HepG2 (cell line): ENCODE results near the gene TBC1D5. TPM values are rescaled to one million over a fixed set of nuclear protein-coding genes. Genes with fewer than 3 reads are reported as not detected.

Experiments
- ATAC-seq: fragments of 200-7000 bp; cut with Tn5 transposase; 3 replicates; pipeline ENCODE4 v1.9.1; 2020; ENCODE audit warnings: mild to moderate bottlenecking, moderate library complexity
- BruUV-seq: library from RNA; stranded (reverse); fragments of 400-500 nt; replicated peaks from 2 replicates; lab custom pipeline; 2021; lab: Mats Ljungman, UMichigan
- CTCF ChIA-PET: fragments of 300-600 bp; formaldehyde crosslinking; extraction: SDS; loops from one replicate; lab custom pipeline; 2021; ENCODE audit warnings: low total read pairs, inconsistent platforms, low intra/inter-chr PET ratio; lab: Yijun Ruan, JAX
- POLR2A ChIA-PET: fragments of 350-600 bp; sonication (Branson Sonifier 250); formaldehyde crosslinking; loops from one replicate; lab custom pipeline; 2020; ENCODE audit warnings: antibody characterized with exemption, inconsistent platforms; lab: Yijun Ruan, JAX
- DNase-seq: peaks from one replicate; pipeline ENCODE4 v3.0.0-alpha.2; 2015; ENCODE audit warnings: low spot score
- FAIRE-seq: peaks from 3 replicates; lab custom pipeline; 2011; peaks lifted over from hg19 to GRCh38; lab: Jason Lieb, UNC
- H2AFZ ChIP-seq: one replicate; pipeline ENCODE4 v1.6.1; 2011; ENCODE audit warnings: low read length, inconsistent platforms
- H3K27ac ChIP-seq: fragments of 300-600 bp; 3 replicates; pipeline ENCODE4 v1.8.0; 2011; ENCODE audit warnings: mixed run types, mild to moderate bottlenecking, mixed read lengths, low read length, inconsistent platforms; ENCODE audit not compliant: insufficient read depth; ENCODE audit errors: extremely low read length
- H3K27me3 ChIP-seq, 2 experiments: fragments of 200-600 bp in 1 of 2; 2 replicates in 1 of 2; 3 replicates in 1 of 2; pipeline versions ENCODE4 v1.6.0 to v1.8.0; 2011; ENCODE audit warnings: low read length in 2 of 2, mild to moderate bottlenecking in 2 of 2, moderate library complexity in 2 of 2, inconsistent platforms in 1 of 2; ENCODE audit not compliant: insufficient read depth in 2 of 2, control insufficient read depth in 1 of 2
- H3K36me3 ChIP-seq, 2 experiments: fragments of 200-600 bp in 1 of 2; replicated peaks in 1 of 2; 2 replicates in 1 of 2; 3 replicates in 1 of 2; pipeline versions ENCODE4 v1.5.1 to v1.8.0; 2011; ENCODE audit warnings: low read length in 2 of 2, inconsistent platforms in 1 of 2; ENCODE audit not compliant: insufficient read depth in 2 of 2, control insufficient read depth in 1 of 2
- H3K4me1 ChIP-seq: 2 replicates; pipeline ENCODE4 v1.5.1; 2012; ENCODE audit warnings: low read length, inconsistent platforms; ENCODE audit not compliant: insufficient read depth
- H3K4me2 ChIP-seq: 2 replicates; pipeline ENCODE4 v1.6.0; 2011; ENCODE audit warnings: low read depth, low read length, inconsistent platforms
- H3K4me3 ChIP-seq, 3 experiments: fragments of 200-600 bp in 1 of 3; sonication (generic), shearing (Covaris generic) in 1 of 3; replicated peaks in 1 of 3; 2 replicates each; pipeline ENCODE4 v1.5.1; 2011 to 2016; ENCODE audit warnings: low read length in 3 of 3, inconsistent platforms in 2 of 3, low read depth in 2 of 3, mild to moderate bottlenecking in 2 of 3, control low read depth in 1 of 3, mixed read lengths in 1 of 3; ENCODE audit not compliant: insufficient read depth in 1 of 3
- H3K79me2 ChIP-seq: one replicate; pipeline ENCODE4 v1.6.1; 2011; ENCODE audit warnings: low read length, inconsistent platforms; ENCODE audit not compliant: insufficient read depth
- H3K9ac ChIP-seq: 2 replicates; pipeline ENCODE4 v1.6.0; 2011; ENCODE audit warnings: mild to moderate bottlenecking, low read depth, low read length, inconsistent platforms; ENCODE audit not compliant: insufficient read depth
- H3K9me3 ChIP-seq: 2 replicates; pipeline ENCODE4 v1.5.1; 2012; ENCODE audit warnings: mild to moderate bottlenecking, low read length
- H4K20me1 ChIP-seq: 2 replicates; pipeline ENCODE4 v1.6.0; 2011; ENCODE audit warnings: inconsistent platforms, mild to moderate bottlenecking, low read length, moderate library complexity; ENCODE audit not compliant: insufficient read depth
- ATRX ChIP-seq: sonication (generic); formaldehyde crosslinking; IDR thresholded peaks from 2 replicates; pipeline ENCODE4 v1.4.0; 2020; ENCODE audit warnings: missing genetic modification reagents, borderline replicate concordance
- CBFB ChIP-seq: sonication (generic); formaldehyde crosslinking; IDR thresholded peaks from 2 replicates; pipeline ENCODE4 v1.4.0; 2020; ENCODE audit warnings: missing genetic modification reagents
- CCAR2 ChIP-seq: fragments of 200-400 bp; formaldehyde crosslinking; optimal IDR thresholded peaks from 2 replicates; pipeline ENCODE3; 2018; ENCODE audit warnings: low read depth, mild to moderate bottlenecking, low read length, moderate library complexity
- ESRRA ChIP-seq: sonication (generic); formaldehyde crosslinking; IDR thresholded peaks from 2 replicates; pipeline ENCODE4 v1.5.1; 2020; ENCODE audit warnings: mild to moderate bottlenecking, low read depth, missing genetic modification reagents
- FOXP1 ChIP-seq, 2 experiments: fragments of 450-650 bp in 1 of 2; IDR thresholded peaks; 2 replicates each; pipeline ENCODE4 v1.6.1; 2017 to 2018; ENCODE audit warnings: antibody characterized with exemption in 1 of 2
- HDAC1 ChIP-seq: sonication (generic); formaldehyde crosslinking; IDR thresholded peaks from 2 replicates; pipeline ENCODE4 v1.5.1; 2020; ENCODE audit warnings: mild to moderate bottlenecking, missing genetic modification reagents
- HNRNPLL ChIP-seq: fragments of 200-400 bp; formaldehyde crosslinking; IDR thresholded peaks from 2 replicates; pipeline ENCODE4 v1.6.1; 2017; ENCODE audit warnings: mild to moderate bottlenecking, low read depth, low read length; ENCODE audit not compliant: poor library complexity, severe bottlenecking
- KLF13 ChIP-seq: sonication (generic); formaldehyde crosslinking; IDR thresholded peaks from 2 replicates; pipeline ENCODE4 v1.4.0; 2020; ENCODE audit warnings: mild to moderate bottlenecking, missing genetic modification reagents
- MAZ ChIP-seq, 2 experiments: sonication (generic) in 1 of 2; formaldehyde crosslinking in 1 of 2; IDR thresholded peaks; 2 replicates each; pipeline versions ENCODE4 v1.5.0 to v1.6.1; 2012 to 2020; ENCODE audit warnings: low read depth in 2 of 2, mild to moderate bottlenecking in 2 of 2, borderline replicate concordance in 1 of 2, improper control_type of control experiment in 1 of 2, low read length in 1 of 2, missing genetic modification reagents in 1 of 2, moderate library complexity in 1 of 2
- MED13 ChIP-seq: sonication (generic); formaldehyde crosslinking; IDR thresholded peaks from 2 replicates; pipeline ENCODE4 v1.5.0; 2020; ENCODE audit warnings: missing genetic modification reagents
- MXD4 ChIP-seq: IDR thresholded peaks from 2 replicates; pipeline ENCODE4 v1.6.1; 2016; ENCODE audit warnings: mild to moderate bottlenecking, missing biosample characterization, missing genetic modification reagents
- NCOA2 ChIP-seq: sonication (generic); formaldehyde crosslinking; IDR thresholded peaks from 2 replicates; pipeline ENCODE4 v1.8.0; 2022; ENCODE audit warnings: inconsistent platforms
- NFE2L1 ChIP-seq: sonication (generic); formaldehyde crosslinking; IDR thresholded peaks from 2 replicates; pipeline ENCODE4 v1.4.0; 2020; ENCODE audit warnings: missing genetic modification reagents, mild to moderate bottlenecking, borderline replicate concordance
- NRL ChIP-seq: sonication (generic); formaldehyde crosslinking; IDR thresholded peaks from 2 replicates; pipeline ENCODE4 v1.5.0; 2020; ENCODE audit warnings: missing genetic modification reagents, mild to moderate bottlenecking, moderate library complexity, borderline replicate concordance
- PTBP1 ChIP-seq: fragments of 200-400 bp; formaldehyde crosslinking; IDR thresholded peaks from 2 replicates; pipeline ENCODE4 v1.6.1; 2018; ENCODE audit warnings: low read length, low read depth; ENCODE audit not compliant: poor library complexity, severe bottlenecking
- SALL2 ChIP-seq: sonication (generic); formaldehyde crosslinking; IDR thresholded peaks from 2 replicates; pipeline ENCODE4 v1.8.1; 2023; ENCODE audit warnings: mild to moderate bottlenecking, missing genetic modification reagents, inconsistent platforms
- SP2 ChIP-seq: sonication (generic); formaldehyde crosslinking; IDR thresholded peaks from 2 replicates; pipeline ENCODE4 v1.5.1; 2020; ENCODE audit warnings: mild to moderate bottlenecking, missing genetic modification reagents
- ZNF253 ChIP-seq: sonication (generic); formaldehyde crosslinking; IDR thresholded peaks from 2 replicates; pipeline ENCODE4 v1.8.0; 2022; ENCODE audit warnings: mild to moderate bottlenecking, missing genetic modification reagents, borderline replicate concordance
- ZNF260 ChIP-seq: sonication (generic); formaldehyde crosslinking; IDR thresholded peaks from 2 replicates; pipeline ENCODE4 v1.4.0; 2020; ENCODE audit warnings: missing genetic modification reagents, low read depth, mild to moderate bottlenecking, borderline replicate concordance
- ZNF558 ChIP-seq: sonication (generic); formaldehyde crosslinking; IDR thresholded peaks from 2 replicates; pipeline ENCODE4 v1.9.0; 2022; ENCODE audit warnings: mild to moderate bottlenecking, missing genetic modification reagents, borderline replicate concordance
- ZNF775 ChIP-seq: sonication (generic); formaldehyde crosslinking; IDR thresholded peaks from 2 replicates; pipeline ENCODE4 v1.4.0; 2020; ENCODE audit warnings: missing genetic modification reagents, mild to moderate bottlenecking, moderate library complexity, borderline replicate concordance
- WGBS: methylation state at CpG from one replicate; pipeline ENCODE4 v1.1.6; 2017; ENCODE audit warnings: low lambda C conversion rate; 5-methylcytosine and 5-hydroxymethylcytosine counted together
- in situ Hi-C: cut with HindIII; loops from 2 replicates; pipeline ENCODE4 v1.10.0; 2017; ENCODE audit warnings: low pct_unique_long_range_greater_than_20kb; ENCODE audit not compliant: extremely low pct_ligation_motif_present
- intact Hi-C: fragments of 100-400 bp; cut with micrococcal nuclease; formaldehyde crosslinking; loops from one replicate; pipeline ENCODE4 v1.10.0; 2022; ENCODE audit not compliant: unreplicated experiment
- polyA plus RNA-seq, 8 experiments: library from polyadenylated mRNA; depleted of rRNA in 3 of 8; stranded (reverse) in 7 of 8; unstranded in 1 of 8; fragments of >200 nt; fragmentation: Illumina TruSeq in 4 of 8; extraction: Trizol in 4 of 8; gene quantifications; 2 replicates each; pipeline versions ENCODE4 v1.2.1 to v1.2.3, GENCODE V29; 2011 to 2016; ENCODE audit warnings: low read depth in 4 of 8, missing spikeins in 1 of 8, mixed read lengths in 1 of 8; ENCODE audit not compliant: insufficient read depth in 1 of 8
- total RNA-seq, 5 experiments: library from RNA; depleted of rRNA; stranded (reverse); fragments of >200 nt; fragmentation: Illumina TruSeq; extraction: Trizol; gene quantifications; 2 replicates each; pipeline ENCODE4 v1.2.3, GENCODE V29; 2016; ENCODE audit warnings: low read depth in 1 of 5
- TF ChIP-seq, protein P1 (sequence below): sonication (generic); formaldehyde crosslinking; IDR thresholded peaks from 2 replicates; pipeline ENCODE4 v1.4.0; 2020; ENCODE audit warnings: missing genetic modification reagents
- TF ChIP-seq, protein P2 (sequence below): sonication (generic); formaldehyde crosslinking; IDR thresholded peaks from 2 replicates; pipeline ENCODE4 v1.9.0; 2021; ENCODE audit warnings: missing genetic modification reagents, borderline replicate concordance

Gene TBC1D5
- total and polyA plus RNA-seq, 2 of the 13 experiments (the other 11 are each of a cell fraction or from before 2014, with no cell fraction given) = 19.2 to 33.3 TPM

DNA sequence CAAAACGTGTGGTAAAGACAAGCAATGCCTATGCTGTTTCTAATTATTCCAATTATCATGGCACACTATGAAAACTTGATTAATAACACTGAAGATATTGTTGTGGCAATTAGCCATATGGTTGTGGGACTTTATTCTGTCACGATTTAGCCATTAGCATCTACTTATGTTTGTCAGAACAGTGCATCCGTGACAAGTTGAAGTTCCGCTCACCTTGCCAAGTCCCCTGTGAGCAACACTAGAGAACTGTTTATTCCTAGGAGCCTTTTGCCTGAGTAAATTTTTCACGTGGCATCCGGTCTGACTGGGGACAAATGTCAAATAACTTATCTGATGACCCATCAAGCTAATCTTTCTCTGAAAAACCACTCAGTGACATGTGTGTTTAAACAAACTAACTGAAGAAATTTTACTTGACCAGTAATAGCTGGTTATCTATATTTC, 403.3 kb downstream of the TBC1D5 start (continued):
- TF ChIP-seq, protein P1, sequence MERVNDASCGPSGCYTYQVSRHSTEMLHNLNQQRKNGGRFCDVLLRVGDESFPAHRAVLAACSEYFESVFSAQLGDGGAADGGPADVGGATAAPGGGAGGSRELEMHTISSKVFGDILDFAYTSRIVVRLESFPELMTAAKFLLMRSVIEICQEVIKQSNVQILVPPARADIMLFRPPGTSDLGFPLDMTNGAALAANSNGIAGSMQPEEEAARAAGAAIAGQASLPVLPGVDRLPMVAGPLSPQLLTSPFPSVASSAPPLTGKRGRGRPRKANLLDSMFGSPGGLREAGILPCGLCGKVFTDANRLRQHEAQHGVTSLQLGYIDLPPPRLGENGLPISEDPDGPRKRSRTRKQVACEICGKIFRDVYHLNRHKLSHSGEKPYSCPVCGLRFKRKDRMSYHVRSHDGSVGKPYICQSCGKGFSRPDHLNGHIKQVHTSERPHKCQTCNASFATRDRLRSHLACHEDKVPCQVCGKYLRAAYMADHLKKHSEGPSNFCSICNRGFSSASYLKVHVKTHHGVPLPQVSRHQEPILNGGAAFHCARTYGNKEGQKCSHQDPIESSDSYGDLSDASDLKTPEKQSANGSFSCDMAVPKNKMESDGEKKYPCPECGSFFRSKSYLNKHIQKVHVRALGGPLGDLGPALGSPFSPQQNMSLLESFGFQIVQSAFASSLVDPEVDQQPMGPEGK (CRISPR knock-in tag) = no peak
- TF ChIP-seq ZNF253 (no peak), SP2 (CRISPR knock-in tag) (no peak), ESRRA (no peak), MXD4 (no peak), SALL2 (CRISPR knock-in tag) (no peak), HNRNPLL (no peak), PTBP1 (no peak), CBFB (CRISPR knock-in tag) (no peak), NRL (CRISPR knock-in tag) (no peak)

DNA sequence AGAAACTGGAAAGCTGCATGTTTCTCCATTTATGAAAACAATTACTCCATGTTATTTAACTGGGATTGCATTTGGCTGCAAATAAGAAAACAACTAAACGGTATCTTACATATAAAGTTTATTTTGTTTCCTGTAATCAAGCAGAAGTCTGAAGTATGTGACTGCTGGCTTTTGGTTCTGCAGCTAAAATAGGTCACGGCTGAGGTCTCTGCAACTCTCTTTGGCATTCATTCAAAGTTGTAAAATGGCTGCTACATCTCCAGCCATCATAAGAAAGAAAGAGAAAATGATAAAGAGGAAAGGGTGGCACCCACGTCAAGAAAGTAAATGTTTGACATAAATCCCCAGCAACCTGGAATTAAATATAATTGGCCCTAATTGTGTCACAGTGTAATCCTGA, 406.1 kb downstream of the TBC1D5 start:
- Histone ChIP-seq H3K4me3 (no peak overlapping the region), H3K9ac (no peak overlapping the region), H3K27me3 (no peaks in the 10 kb centered on the region), H3K79me2 (no peaks in the 10 kb centered on the region), H4K20me1 (no peaks in the 10 kb centered on the region), H3K36me3 (no peaks in the 10 kb centered on the region; a peak in 1 of 5 replicates), H3K4me2 (no peak overlapping the region), H3K27ac (no peak overlapping the region), H3K9me3 (no peaks in the 10 kb centered on the region), H3K4me1 (no peaks in the 10 kb centered on the region), H2AFZ (no peak overlapping the region)
- ChIA-PET CTCF (no interaction called here), POLR2A (no interaction called here)
- WGBS = 99% methylated on average over 3 of the region's 3 CpGs
- in situ Hi-C loops (no loop called here), intact Hi-C loops (no loop called here)
- DNase-seq (no peak), ATAC-seq (no peak), FAIRE-seq (no peak)
- BruUV-seq = no TSS peak
- TF ChIP-seq ATRX (CRISPR knock-in tag) (no peak), NCOA2 (CRISPR knock-in tag) (no peak), HDAC1 (CRISPR knock-in tag) (no peak), NRL (CRISPR knock-in tag) (no peak), NFE2L1 (no peak), ZNF775 (CRISPR knock-in tag) (no peak), CCAR2 (no peak), MED13 (CRISPR knock-in tag) (no peak), ZNF260 (CRISPR knock-in tag) (no peak), KLF13 (CRISPR knock-in tag) (no peak), FOXP1 (IDR thresholded peaks at IDR 0.05) (no peak), FOXP1 (CRISPR knock-in tag; IDR thresholded peaks at IDR 0.05) (no peak), MAZ (IDR thresholded peaks at IDR 0.05; ENCODE audit: borderline replicate concordance, low read depth, low read length) (no peak), MAZ (CRISPR knock-in tag; IDR thresholded peaks at IDR 0.05; ENCODE audit: low read depth) (no peak), ZNF558 (no peak)
- TF ChIP-seq, protein P2, sequence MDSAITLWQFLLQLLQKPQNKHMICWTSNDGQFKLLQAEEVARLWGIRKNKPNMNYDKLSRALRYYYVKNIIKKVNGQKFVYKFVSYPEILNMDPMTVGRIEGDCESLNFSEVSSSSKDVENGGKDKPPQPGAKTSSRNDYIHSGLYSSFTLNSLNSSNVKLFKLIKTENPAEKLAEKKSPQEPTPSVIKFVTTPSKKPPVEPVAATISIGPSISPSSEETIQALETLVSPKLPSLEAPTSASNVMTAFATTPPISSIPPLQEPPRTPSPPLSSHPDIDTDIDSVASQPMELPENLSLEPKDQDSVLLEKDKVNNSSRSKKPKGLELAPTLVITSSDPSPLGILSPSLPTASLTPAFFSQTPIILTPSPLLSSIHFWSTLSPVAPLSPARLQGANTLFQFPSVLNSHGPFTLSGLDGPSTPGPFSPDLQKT = no peak
